ENCODE measurements around the gene C1QTNF6.

Gene C1QTNF6

GRCh38 chr22:37206841-37207821 is 19.1 kb upstream of the C1QTNF6 start:
- no peak for ATAC-seq
- no peak for TF ChIP-seq ESRRG (CRISPR knock-in tag; IDR thresholded peaks at IDR 0.05)

- ATAC-seq = no peak
- TF ChIP-seq ZFP3 (CRISPR knock-in tag; IDR thresholded peaks at IDR 0.05) (no peak), ZNF70 (CRISPR knock-in tag; IDR thresholded peaks at IDR 0.05) (no peak), GLIS3 (CRISPR knock-in tag; IDR thresholded peaks at IDR 0.05) (no peak), RARB (CRISPR knock-in tag; IDR thresholded peaks at IDR 0.05) (no peak), CSDC2 (CRISPR knock-in tag; IDR thresholded peaks at IDR 0.05) (no peak), BACH2 (CRISPR knock-in tag; IDR thresholded peaks at IDR 0.05; ENCODE audit: borderline replicate concordance) (no peak), SNAI2 (CRISPR knock-in tag; IDR thresholded peaks at IDR 0.05) (no peak), TOX (CRISPR knock-in tag; IDR thresholded peaks at IDR 0.05; ENCODE audit: borderline replicate concordance) (no peak), ISL1 (CRISPR knock-in tag; IDR thresholded peaks at IDR 0.05) (no peak), ZFP30 (CRISPR knock-in tag; IDR thresholded peaks at IDR 0.05) (no peak), CSRNP3 (CRISPR knock-in tag; IDR thresholded peaks at IDR 0.05) (no peak), POU6F1 (CRISPR knock-in tag; IDR thresholded peaks at IDR 0.05; ENCODE audit: borderline replicate concordance, low read depth) (no peak)
Observed at GRCh38 chr22:37206118-37206840, 18.2 kb upstream of the C1QTNF6 start.

GRCh38 chr22:37205046-37205445 is 17.0 kb upstream of the C1QTNF6 start:
- no peak for ATAC-seq

More at GRCh38 chr22:37205046-37205445, 17.0 kb upstream of the C1QTNF6 start:
- TF ChIP-seq OSR1 (CRISPR knock-in tag; IDR thresholded peaks at IDR 0.05) (no peak), ZFP3 (CRISPR knock-in tag; IDR thresholded peaks at IDR 0.05) (no peak), PPARA (CRISPR knock-in tag; IDR thresholded peaks at IDR 0.05; ENCODE audit: borderline replicate concordance) (no peak), TOX (CRISPR knock-in tag; IDR thresholded peaks at IDR 0.05; ENCODE audit: borderline replicate concordance) (no peak), CREB5 (CRISPR knock-in tag; IDR thresholded peaks at IDR 0.05; ENCODE audit: low read depth) (no peak), ZNF565 (CRISPR knock-in tag; conservative IDR thresholded peaks at IDR 0.05; ENCODE audit: low read depth) (no peak), PATZ1 (CRISPR knock-in tag; IDR thresholded peaks at IDR 0.05; ENCODE audit: borderline replicate concordance) (no peak), ZC3H10 (CRISPR knock-in tag; IDR thresholded peaks at IDR 0.05) (no peak), TCF4 (CRISPR knock-in tag; IDR thresholded peaks at IDR 0.05; ENCODE audit: borderline replicate concordance) (no peak), ESRRG (CRISPR knock-in tag; IDR thresholded peaks at IDR 0.05) (no peak), ZFP30 (CRISPR knock-in tag; IDR thresholded peaks at IDR 0.05) (no peak), BACH2 (CRISPR knock-in tag; IDR thresholded peaks at IDR 0.05; ENCODE audit: borderline replicate concordance) (no peak), ZNF8 (CRISPR knock-in tag; IDR thresholded peaks at IDR 0.05) (no peak), TSHZ2 (CRISPR knock-in tag; IDR thresholded peaks at IDR 0.05) (no peak), CSRNP3 (CRISPR knock-in tag; IDR thresholded peaks at IDR 0.05) (no peak), CSDC2 (CRISPR knock-in tag; IDR thresholded peaks at IDR 0.05) (no peak)
